Activated B cell treated with CpG ODN at 0.5 μM for 24 hours (primary cell): ENCODE measurements around the gene MUCL3. TPM values are rescaled to one million over a fixed set of nuclear protein-coding genes. Genes with fewer than 3 reads are reported as not detected.

Experiments
- ATAC-seq: fragments of 200-7000 bp; cut with Tn5 transposase; one replicate; pipeline ENCODE4 v1.10.0; 2021; ENCODE audit warnings: low read depth, mild to moderate bottlenecking, moderate library complexity
- CTCF ChIA-PET: fragments of 350-600 bp; sonication (Branson Sonifier 250); formaldehyde crosslinking; loops from one replicate; lab custom pipeline; 2021; ENCODE audit warnings: antibody characterized with exemption; lab: Charles Lee
- POLR2A ChIA-PET: fragments of 350-600 bp; sonication (Branson Sonifier 250); formaldehyde crosslinking; loops from one replicate; lab custom pipeline; 2021; ENCODE audit warnings: antibody characterized with exemption; lab: Charles Lee
- DNase-seq: peaks from one replicate; pipeline ENCODE4 v3.0.0; 2022
- H3K27ac Mint-ChIP-seq: one replicate; pipeline ENCODE4 v1.8.0; 2020; ENCODE audit warnings: mixed read lengths
- H3K27me3 Mint-ChIP-seq: one replicate; pipeline ENCODE4 v1.8.0; 2021; ENCODE audit warnings: mixed read lengths
- H3K36me3 Mint-ChIP-seq: one replicate; pipeline ENCODE4 v1.8.0; 2021; ENCODE audit warnings: low read depth, mixed read lengths
- H3K4me1 Mint-ChIP-seq: one replicate; pipeline ENCODE4 v1.8.0; 2021; ENCODE audit warnings: mixed read lengths
- H3K4me3 Mint-ChIP-seq: one replicate; pipeline ENCODE4 v1.8.0; 2020; ENCODE audit warnings: mild to moderate bottlenecking, mixed read lengths
- H3K9me3 Mint-ChIP-seq: one replicate; pipeline ENCODE4 v1.8.0; 2020; ENCODE audit warnings: mixed read lengths
- intact Hi-C: fragments of 100-400 bp; cut with micrococcal nuclease; formaldehyde crosslinking; loops from one replicate; pipeline ENCODE4 v1.15.1; 2024
- total RNA-seq: library from RNA; stranded (reverse); gene quantifications from 2 replicates; pipeline ENCODE4 v1.2.3, GENCODE V29; 2022
- TF ChIP-seq, protein P1 (sequence below): fragments of 200-600 bp; IDR thresholded peaks from one replicate; pipeline ENCODE4 v1.8.0; 2022; ENCODE audit warnings: antibody characterized with exemption, mild to moderate bottlenecking

The MUCL3 gene
- total RNA-seq, 1 donor from 2014 or later: not detected

DNA sequence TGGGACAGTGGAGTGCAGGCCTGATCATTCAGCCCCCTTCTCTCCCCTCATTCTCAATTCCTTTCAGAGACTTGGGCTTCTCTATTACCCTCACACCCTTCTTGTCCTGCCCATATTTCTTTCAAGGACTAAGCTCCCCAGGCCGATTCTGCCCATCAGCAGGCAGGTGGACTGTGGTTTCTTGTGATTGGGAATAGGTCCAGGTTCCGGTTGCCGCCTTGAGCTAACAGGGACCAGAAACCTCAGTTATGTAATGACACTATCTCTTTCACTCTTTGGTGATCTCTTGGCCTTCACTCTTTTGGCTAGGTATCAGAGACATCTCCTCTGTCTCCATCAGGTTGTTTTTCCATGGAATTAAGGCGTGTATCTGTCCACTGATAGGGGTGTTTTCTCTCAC lies 6.5 kb downstream of the MUCL3 start:
- Mint-ChIP-seq H3K36me3 (no peaks in the 10 kb centered on the region), H3K9me3 (no peaks in the 10 kb centered on the region), H3K4me3 (no peak overlapping the region), H3K27me3 (peaks cover 43% of the 10 kb centered on the region), H3K4me1 (peaks cover 4% of the 10 kb centered on the region), H3K27ac (no peak overlapping the region)
- TF ChIP-seq, protein P1, sequence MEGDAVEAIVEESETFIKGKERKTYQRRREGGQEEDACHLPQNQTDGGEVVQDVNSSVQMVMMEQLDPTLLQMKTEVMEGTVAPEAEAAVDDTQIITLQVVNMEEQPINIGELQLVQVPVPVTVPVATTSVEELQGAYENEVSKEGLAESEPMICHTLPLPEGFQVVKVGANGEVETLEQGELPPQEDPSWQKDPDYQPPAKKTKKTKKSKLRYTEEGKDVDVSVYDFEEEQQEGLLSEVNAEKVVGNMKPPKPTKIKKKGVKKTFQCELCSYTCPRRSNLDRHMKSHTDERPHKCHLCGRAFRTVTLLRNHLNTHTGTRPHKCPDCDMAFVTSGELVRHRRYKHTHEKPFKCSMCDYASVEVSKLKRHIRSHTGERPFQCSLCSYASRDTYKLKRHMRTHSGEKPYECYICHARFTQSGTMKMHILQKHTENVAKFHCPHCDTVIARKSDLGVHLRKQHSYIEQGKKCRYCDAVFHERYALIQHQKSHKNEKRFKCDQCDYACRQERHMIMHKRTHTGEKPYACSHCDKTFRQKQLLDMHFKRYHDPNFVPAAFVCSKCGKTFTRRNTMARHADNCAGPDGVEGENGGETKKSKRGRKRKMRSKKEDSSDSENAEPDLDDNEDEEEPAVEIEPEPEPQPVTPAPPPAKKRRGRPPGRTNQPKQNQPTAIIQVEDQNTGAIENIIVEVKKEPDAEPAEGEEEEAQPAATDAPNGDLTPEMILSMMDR: no peak
- POLR2A ChIA-PET: no interaction called here
- intact Hi-C loops: no loop called here
- CTCF ChIA-PET: no interaction called here
- DNase-seq (no peak), ATAC-seq (no peak)

DNA sequence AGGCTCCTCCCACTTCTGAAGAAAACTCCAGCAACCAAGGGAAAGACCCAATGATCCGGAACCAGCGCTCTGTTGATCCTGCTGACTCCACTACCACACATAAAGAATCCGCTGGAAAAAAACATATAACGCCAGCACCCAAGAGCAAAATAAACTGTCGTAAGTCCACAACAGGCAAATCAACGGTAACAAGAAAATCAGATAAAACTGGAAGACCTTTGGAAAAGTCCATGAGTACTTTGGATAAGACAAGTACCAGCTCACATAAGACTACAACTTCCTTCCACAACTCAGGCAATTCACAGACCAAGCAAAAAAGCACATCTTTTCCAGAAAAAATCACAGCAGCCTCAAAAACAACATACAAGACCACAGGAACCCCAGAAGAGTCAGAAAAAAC lies 8.0 kb downstream of the MUCL3 start:
- H3K9me3 Mint-ChIP-seq: no peaks in the 10 kb centered on the region
- ChIA-PET POLR2A (no interaction called here), CTCF (no interaction called here)
- intact Hi-C loops: no loop called here
- no peaks in the 10 kb centered on the region for H3K36me3 Mint-ChIP-seq
- TF ChIP-seq, protein P1: no peak
- peaks cover 30% of the 10 kb centered on the region for H3K27me3 Mint-ChIP-seq
- no peak overlapping the region for H3K4me3 Mint-ChIP-seq
- no peak overlapping the region for H3K27ac Mint-ChIP-seq
- ATAC-seq: no peak
- no peaks in the 10 kb centered on the region for H3K4me1 Mint-ChIP-seq
- no peak for DNase-seq

DNA sequence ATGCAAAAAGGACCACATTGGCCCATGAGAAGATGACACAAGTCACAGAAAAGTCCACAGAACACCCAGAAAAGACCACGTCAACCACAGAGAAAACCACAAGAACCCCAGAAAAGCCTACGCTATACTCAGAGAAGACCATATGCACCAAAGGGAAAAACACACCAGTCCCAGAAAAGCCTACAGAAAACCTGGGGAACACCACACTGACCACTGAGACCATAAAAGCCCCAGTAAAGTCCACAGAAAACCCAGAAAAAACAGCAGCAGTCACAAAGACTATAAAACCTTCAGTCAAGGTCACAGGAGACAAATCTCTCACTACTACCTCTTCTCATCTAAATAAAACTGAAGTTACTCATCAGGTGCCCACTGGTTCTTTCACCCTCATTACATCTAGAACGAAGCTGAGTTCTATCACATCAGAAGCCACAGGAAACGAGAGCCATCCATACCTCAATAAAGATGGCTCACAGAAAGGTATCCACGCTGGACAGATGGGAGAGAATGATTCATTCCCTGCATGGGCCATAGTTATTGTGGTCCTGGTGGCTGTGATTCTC lies 11.2 kb downstream of the MUCL3 start:
- peaks cover 21% of the 10 kb centered on the region for H3K4me1 Mint-ChIP-seq
- ChIA-PET POLR2A (no interaction called here), CTCF (no interaction called here)
- H3K36me3 Mint-ChIP-seq: no peaks in the 10 kb centered on the region
- intact Hi-C loops: no loop called here
- DNase-seq: no peak
- no peak overlapping the region for H3K27ac Mint-ChIP-seq
- peaks cover 17% of the 10 kb centered on the region for H3K27me3 Mint-ChIP-seq
- H3K9me3 Mint-ChIP-seq: no peaks in the 10 kb centered on the region
- H3K4me3 Mint-ChIP-seq: no peak overlapping the region
- no peak for ATAC-seq
- TF ChIP-seq, protein P1: no peak

DNA sequence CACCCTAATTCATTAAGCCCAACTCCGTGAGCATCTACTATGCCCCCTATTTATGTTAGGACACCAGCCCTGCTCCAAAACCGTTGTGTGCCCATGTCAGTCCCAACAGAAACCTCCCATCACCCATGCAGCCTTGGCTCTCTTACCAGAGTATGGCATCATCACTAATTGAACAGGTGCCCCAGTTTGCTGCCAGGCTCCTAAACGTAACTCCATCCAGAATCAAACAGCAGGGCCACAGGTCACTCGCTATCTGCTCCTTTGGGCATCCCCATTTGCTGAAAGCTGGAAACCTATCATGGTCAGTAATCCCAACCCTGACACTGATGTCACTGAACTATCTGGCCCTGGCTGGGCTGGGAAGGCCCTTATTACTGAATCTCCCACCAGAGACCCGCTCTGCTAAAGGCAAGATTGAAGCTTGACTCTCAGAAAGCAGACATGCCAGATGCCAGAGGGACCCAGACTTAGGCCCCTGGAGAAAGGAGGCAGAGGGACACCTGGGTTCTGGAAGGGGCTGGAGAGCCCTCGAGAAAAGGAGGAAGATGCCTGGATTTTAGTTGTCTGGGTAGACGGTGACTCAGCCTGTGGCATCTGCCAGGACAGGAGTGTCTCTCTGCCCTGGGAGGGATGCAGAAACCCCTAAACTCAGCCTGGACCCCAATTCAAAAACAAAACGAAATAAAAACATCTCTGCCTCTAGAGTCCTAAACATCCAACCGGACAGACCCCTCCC lies 14.0 kb downstream of the MUCL3 start:
- Mint-ChIP-seq H3K4me3 (peak overlapping the region; percentile 82), H3K27me3 (peaks cover 6% of the 10 kb centered on the region), H3K36me3 (no peaks in the 10 kb centered on the region), H3K27ac (peak overlapping the region; percentile 62), H3K9me3 (no peaks in the 10 kb centered on the region), H3K4me1 (peaks cover 21% of the 10 kb centered on the region)
- DNase-seq (no peak), ATAC-seq (no peak)
- POLR2A ChIA-PET: interaction anchor here (0.9 to 2.0 kb wide), 5 partner anchors 37 to 1017 kb away, joined by 3 to 17 read pairs (median 4); partner anchors contain the start of genes DDR1, DXO and VARS2
- intact Hi-C loops: loop anchor here (2.0 to 5.0 kb wide), 2 partner anchors 40 to 212 kb away; partner anchors contain the start of genes FLOT1, IER3 and VARS2
- CTCF ChIA-PET: interaction anchor here (0.6 to 1.6 kb wide), 2 partner anchors 124 to 1885 kb away, joined by 4 read pairs; no protein-coding TSS in a partner anchor
- TF ChIP-seq, protein P1: no peak
